Activated gamma-delta T cell (primary cell): ENCODE data around the gene SGCA.

Experiments
- DNase-seq: peaks from one replicate; lab custom pipeline; 2025; lab: John Stamatoyannopoulos, UW

The SGCA gene

GRCh38 chr17:50192618-50193291 is 26.9 kb downstream of the SGCA start:
- DNase-seq, result no peak

GRCh38 chr17:50194140-50194933 is 28.5 kb downstream of the SGCA start:
- DNase-seq, result no peak

- DNase-seq, result no peak
Measured at GRCh38 chr17:50194934-50195865, 29.4 kb downstream of the SGCA start.

- no peak for DNase-seq
Measured at GRCh38 chr17:50196036-50196435, 30.2 kb downstream of the SGCA start.

DNA sequence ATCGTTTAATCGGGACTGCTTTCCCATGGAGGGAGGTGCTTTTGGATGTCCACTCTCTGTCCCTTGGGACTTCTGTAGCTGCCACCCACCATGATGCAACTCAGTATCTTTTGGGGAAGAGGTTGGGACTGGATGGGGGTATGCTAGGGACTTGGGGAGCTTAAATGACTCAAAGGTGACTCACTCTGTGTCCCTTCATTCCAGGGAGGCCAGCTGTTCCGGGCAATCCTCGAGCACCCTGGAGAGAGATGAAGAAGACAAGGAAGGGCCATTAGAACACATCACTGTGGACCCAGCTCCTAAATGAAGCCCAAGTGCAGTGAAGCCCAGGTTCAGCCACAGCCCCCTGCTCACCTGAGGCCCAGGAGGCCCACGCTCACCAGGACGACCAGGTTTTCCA is 31.0 kb downstream of the SGCA start:
- DNase-seq, result no peak

DNA sequence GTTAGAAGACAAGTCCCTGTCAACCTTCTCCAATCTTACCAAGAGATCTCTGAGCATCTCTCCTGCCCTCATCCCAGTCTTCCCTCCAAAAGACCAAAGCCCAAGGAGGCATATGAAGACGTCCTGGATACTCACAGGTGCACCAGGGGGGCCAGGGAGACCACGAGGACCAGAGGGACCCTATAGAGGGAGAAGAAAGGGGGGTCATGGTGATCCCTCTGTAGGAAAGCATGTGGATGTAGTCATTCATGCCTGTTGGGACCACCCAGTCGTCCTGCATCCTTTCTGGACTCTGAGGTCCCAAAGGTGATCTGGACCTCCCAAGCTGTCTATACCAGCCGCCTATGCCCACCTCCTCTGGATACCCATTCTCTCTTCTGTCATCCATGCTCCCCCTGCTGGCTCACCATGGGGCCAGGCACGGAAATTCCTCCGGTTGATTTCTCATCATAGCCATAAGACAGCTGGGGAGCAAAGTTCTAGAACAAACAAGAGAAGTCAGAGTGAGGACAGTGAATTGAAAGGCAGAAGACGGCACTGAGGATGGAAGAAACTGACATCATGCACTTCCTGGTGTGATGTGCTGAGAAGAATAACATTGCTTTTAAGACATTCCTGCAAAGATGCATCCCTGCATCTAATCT is 32.3 kb downstream of the SGCA start:
- no peak for DNase-seq

GRCh38 chr17:50199211-50199802 is 33.5 kb downstream of the SGCA start:
- no peak for DNase-seq

DNA sequence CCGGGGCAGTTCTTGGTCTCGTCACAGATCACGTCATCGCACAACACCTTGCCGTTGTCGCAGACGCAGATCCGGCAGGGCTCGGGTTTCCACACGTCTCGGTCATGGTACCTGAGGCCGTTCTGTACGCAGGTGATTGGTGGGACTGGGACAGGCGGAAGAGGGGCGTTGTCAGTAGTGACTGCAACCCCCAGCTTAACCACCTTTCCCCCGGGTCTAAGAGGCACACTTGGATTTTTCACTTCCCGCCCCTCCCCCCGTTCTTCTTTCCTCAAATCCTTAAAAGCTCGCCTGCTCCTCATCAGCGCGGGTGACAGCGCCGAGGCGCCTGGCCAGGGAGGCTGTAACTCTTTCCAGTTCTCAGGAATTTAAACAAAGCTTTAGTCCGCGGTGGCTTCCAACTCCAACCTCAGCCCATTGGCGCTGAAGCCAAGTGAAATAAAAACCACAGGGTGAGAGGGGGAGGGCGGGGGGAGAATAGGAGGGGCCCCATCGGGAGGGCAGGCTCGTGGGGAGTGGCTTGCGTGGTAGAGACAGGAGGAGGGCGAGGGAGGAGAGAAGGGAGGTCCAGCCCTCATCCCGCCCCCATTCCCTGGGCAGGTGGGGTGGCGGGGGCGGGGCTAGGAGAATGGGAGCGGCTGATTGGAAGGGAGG is 34.1 kb downstream of the SGCA start:
- peak; percentile 53 for DNase-seq

GRCh38 chr17:50200457-50201275 is 34.9 kb downstream of the SGCA start:
- peak; percentile 52 for DNase-seq

DNA sequence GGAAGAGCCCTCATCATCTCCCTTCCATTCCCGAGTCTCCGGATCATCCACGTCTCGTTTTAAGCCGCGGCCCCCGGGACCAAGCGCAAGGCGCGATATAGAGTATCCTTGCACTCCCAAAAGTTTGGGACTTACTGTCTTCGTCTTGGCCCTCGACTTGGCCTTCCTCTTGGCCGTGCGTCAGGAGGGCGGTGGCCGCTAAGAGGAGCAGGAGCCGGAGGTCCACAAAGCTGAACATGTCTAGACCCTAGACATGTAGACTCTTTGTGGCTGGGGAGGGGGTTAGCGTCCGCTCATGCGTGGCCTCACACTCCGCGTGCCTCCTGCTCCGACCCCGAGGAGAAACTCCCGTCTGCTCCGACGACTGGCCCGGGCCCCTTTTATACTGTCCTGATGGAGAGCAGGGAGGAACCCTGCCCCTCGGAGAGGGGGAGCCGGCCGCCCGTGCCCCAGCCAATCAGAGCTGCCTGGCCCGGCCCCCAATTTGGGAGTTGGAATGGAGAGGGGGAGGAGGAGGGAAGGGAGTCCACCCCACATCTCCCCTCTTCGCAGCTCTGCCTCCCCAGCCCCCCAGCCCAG is 35.6 kb downstream of the SGCA start, which contains the start of gene COL1A1:
COL1A1 (minus strand) TSS at position 356 of the 579 bp plus-strand sequence; CDS start at position 238, 118 bp downstream.
- DNase-seq, result no peak

DNA sequence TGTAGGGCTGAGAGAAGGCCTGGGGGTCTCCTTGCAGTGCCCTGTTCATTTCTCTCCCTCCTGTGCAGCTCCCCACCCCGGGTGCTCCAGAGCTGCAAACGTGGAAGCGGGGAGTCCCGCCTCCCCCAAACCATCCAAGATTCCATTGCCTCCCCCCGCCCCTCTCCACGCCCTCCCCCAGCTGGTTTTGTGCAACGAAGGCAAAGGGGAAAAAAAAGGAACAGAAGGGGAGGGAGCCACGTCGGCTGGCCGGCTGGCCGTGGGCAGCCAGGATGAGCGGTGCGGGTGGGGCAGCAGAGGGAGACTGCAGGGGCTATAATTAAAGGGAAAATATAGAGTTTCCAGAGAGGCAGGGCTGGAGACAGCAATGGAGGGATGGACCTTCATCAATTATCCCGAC is 37.3 kb downstream of the SGCA start:
- no peak for DNase-seq

GRCh38 chr17:50203604-50204345 is 38.0 kb downstream of the SGCA start:
- no peak for DNase-seq

- DNase-seq, result no peak
Measured at GRCh38 chr17:50204431-50204830, 38.6 kb downstream of the SGCA start.

DNA sequence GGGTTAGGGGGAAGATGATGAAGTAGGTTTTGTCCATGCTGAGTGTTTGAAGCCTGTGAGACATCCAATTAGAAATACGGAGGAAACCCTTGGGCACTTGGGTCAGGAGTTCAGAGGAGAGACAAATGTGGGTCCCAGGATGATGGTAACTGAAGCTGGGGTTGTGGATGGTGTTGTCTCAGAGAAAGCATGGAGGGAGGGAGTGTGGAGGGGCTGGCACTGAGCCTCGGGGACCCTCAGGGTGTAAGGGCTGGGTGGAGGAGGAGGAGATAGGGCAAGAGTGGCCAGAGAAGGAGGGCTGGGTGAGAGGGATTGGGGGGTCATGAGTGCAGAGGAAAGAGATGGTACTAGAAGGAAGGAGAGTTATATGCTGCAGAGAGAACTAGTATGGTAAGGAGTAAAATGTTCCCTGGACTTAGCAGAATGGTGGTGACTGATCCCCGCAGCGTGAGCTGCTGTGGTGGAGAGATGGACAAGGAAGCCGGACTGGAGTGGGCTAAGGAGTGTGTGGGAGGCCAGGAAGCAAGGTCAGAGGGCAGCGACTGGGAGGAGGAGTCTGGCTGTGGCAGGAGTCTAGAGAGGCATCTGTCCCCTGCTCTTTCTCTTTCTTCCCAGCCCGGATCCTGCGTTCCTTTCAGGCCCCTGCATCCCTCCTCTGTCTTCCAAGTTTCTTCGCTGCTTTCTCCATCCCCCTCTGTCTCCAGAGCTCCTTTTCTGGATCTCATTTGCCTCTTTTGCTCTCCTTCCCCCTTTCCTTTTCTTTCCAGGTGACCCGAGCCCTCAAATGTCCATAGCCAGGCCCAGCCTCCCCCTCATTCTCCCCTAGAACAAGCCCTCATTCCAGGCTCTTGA is 39.5 kb downstream of the SGCA start:
- DNase-seq, result no peak

GRCh38 chr17:50205963-50206505 is 40.2 kb downstream of the SGCA start:
- no peak for DNase-seq

- DNase-seq, result no peak
Measured at GRCh38 chr17:50206604-50207293, 40.9 kb downstream of the SGCA start.

DNA sequence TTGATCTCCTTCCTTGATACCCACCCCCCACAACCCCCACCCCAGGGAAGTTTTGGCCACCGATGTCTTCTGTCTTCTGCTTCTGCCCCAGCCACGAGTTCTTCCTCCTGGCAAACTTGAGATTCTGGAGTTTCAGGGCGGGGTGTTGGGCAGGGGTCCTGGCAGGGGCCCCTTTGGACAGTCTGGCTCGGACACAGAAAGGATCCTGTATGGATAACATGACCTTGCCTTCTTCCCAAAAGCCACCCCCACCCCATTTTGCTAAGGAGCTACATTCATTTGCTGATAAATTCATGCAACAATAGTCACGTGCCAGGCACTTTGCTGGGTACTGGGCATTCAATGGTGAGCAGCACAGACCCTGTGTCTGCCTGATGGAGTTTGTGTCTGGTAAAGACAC is 41.5 kb downstream of the SGCA start:
- DNase-seq, result no peak
